NCI-H2171 (cell line): ENCODE measurements around the gene NUP93.

ENCODE experiments used
- DNase-seq: peaks from one replicate; lab custom pipeline; 2025; lab: John Stamatoyannopoulos, UW

The NUP93 gene

GRCh38 chr16:56817938-56818337 lies 88.0 kb downstream of the NUP93 start:
- no peak for DNase-seq

GRCh38 chr16:56823081-56823733 lies 93.3 kb downstream of the NUP93 start:
- no peak for DNase-seq

- DNase-seq: no peak
Observed at GRCh38 chr16:56824331-56824730, 94.4 kb downstream of the NUP93 start.

- DNase-seq: no peak
Observed at GRCh38 chr16:56824804-56825203, 94.9 kb downstream of the NUP93 start.

- no peak for DNase-seq
Observed at GRCh38 chr16:56825826-56826225, 95.9 kb downstream of the NUP93 start.

GRCh38 chr16:56828647-56829046 lies 98.7 kb downstream of the NUP93 start:
- DNase-seq: no peak

- DNase-seq: no peak
Observed at GRCh38 chr16:56830669-56831068, 100.7 kb downstream of the NUP93 start.

GRCh38 chr16:56832768-56833167 lies 102.8 kb downstream of the NUP93 start:
- no peak for DNase-seq

GRCh38 chr16:56833243-56833970 lies 103.5 kb downstream of the NUP93 start:
- DNase-seq: no peak

GRCh38 chr16:56835320-56835719 lies 105.4 kb downstream of the NUP93 start:
- no peak for DNase-seq

- DNase-seq: no peak
Observed at GRCh38 chr16:56836410-56837230, 106.7 kb downstream of the NUP93 start.

- DNase-seq: no peak
Observed at GRCh38 chr16:56838622-56839337, 108.9 kb downstream of the NUP93 start.

GRCh38 chr16:56841233-56841632 lies 111.3 kb downstream of the NUP93 start:
- no peak for DNase-seq

GRCh38 chr16:56841659-56842058 lies 111.7 kb downstream of the NUP93 start:
- no peak for DNase-seq

- DNase-seq: no peak
Observed at GRCh38 chr16:56842133-56842532, 112.2 kb downstream of the NUP93 start.

- no peak for DNase-seq
Observed at GRCh38 chr16:56844056-56844455, 114.1 kb downstream of the NUP93 start.

GRCh38 chr16:56847173-56847910 lies 117.4 kb downstream of the NUP93 start:
- DNase-seq: no peak

GRCh38 chr16:56848029-56848936 lies 118.4 kb downstream of the NUP93 start:
- no peak for DNase-seq

- peak; percentile 74 for DNase-seq
Observed at GRCh38 chr16:56848955-56849689, 119.2 kb downstream of the NUP93 start.
